WERI-Rb-1 (cell line): ENCODE measurements around the gene SCAI.
A peak's percentile ranks its signal among the peaks of the same experiment; 100 is the strongest.

ENCODE experiments used
- DNase-seq: peaks from one replicate; pipeline ENCODE4 v3.0.0-alpha.2; 2020
- H3K27ac ChIP-seq: fragments of 250-450 bp; sonication (Bioruptor Pico); 2 replicates; pipeline ENCODE4 v1.5.1; 2020; ENCODE audit warnings: mild to moderate bottlenecking, moderate library complexity
- H3K27me3 ChIP-seq: fragments of 250-450 bp; sonication (Bioruptor Pico); 2 replicates; pipeline ENCODE4 v1.5.1; 2021; ENCODE audit warnings: mild to moderate bottlenecking, low read depth, moderate library complexity; ENCODE audit not compliant: insufficient read depth, severe bottlenecking
- H3K36me3 ChIP-seq: fragments of 250-450 bp; sonication (Bioruptor Pico); 2 replicates; pipeline ENCODE4 v1.5.1; 2020; ENCODE audit warnings: mild to moderate bottlenecking, moderate library complexity
- H3K4me3 ChIP-seq: 2 replicates; pipeline ENCODE4 v1.5.1; 2011; ENCODE audit warnings: low read depth, mild to moderate bottlenecking, control low read depth, low read length
- H3K9me3 ChIP-seq: fragments of 250-450 bp; sonication (Bioruptor Pico); 2 replicates; pipeline ENCODE4 v1.5.1; 2021; ENCODE audit warnings: mild to moderate bottlenecking, moderate library complexity; ENCODE audit not compliant: severe bottlenecking
- TF ChIP-seq, protein P1 (sequence below): IDR thresholded peaks from 2 replicates; pipeline ENCODE4 v1.5.1; 2011; ENCODE audit warnings: low read depth, mild to moderate bottlenecking, control low read depth, inconsistent platforms, low read length

Gene SCAI

DNA sequence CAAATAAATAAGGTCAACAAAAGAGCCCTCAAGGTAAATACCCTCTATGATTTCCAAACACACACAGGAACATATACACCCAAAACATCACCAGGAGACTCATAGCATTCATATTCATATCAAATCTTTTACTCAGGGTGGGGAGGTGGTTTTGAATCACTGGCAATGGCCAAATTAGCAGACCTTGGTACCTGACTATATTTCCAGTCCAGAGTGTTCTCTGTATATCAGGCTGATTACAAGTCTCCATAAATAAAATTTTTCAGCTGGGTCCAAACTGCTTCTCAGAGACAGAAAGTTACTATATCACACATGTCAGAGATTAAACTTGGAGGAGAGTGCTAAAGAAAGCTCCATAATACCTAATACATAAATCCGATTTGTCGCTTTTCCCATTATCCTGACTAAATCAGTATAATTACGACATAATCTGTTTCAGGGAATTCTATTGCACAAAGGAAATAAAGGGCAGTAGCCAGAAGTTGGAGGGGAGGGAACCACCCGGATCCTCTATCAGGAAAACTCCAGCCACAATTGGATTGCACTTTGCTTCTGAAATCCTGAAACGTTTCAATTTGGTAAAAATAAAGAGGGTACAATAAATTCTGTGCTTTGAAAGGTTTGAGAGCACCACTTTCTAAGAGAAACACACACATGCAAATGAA is 195.5 kb downstream of the SCAI start:
- H3K27ac ChIP-seq = peak overlapping the region; percentile 9; the same call in 1 of the 2 replicates
- peaks cover 8% of the 10 kb centered on the region; the same call in 1 of the 2 replicates for H3K36me3 ChIP-seq
- no peaks in the 10 kb centered on the region for H3K9me3 ChIP-seq
- H3K27me3 ChIP-seq = no peaks in the 10 kb centered on the region
- TF ChIP-seq, protein P1, sequence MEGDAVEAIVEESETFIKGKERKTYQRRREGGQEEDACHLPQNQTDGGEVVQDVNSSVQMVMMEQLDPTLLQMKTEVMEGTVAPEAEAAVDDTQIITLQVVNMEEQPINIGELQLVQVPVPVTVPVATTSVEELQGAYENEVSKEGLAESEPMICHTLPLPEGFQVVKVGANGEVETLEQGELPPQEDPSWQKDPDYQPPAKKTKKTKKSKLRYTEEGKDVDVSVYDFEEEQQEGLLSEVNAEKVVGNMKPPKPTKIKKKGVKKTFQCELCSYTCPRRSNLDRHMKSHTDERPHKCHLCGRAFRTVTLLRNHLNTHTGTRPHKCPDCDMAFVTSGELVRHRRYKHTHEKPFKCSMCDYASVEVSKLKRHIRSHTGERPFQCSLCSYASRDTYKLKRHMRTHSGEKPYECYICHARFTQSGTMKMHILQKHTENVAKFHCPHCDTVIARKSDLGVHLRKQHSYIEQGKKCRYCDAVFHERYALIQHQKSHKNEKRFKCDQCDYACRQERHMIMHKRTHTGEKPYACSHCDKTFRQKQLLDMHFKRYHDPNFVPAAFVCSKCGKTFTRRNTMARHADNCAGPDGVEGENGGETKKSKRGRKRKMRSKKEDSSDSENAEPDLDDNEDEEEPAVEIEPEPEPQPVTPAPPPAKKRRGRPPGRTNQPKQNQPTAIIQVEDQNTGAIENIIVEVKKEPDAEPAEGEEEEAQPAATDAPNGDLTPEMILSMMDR = no peak
- DNase-seq = peak; percentile 29
- H3K4me3 ChIP-seq = no peak overlapping the region

DNA sequence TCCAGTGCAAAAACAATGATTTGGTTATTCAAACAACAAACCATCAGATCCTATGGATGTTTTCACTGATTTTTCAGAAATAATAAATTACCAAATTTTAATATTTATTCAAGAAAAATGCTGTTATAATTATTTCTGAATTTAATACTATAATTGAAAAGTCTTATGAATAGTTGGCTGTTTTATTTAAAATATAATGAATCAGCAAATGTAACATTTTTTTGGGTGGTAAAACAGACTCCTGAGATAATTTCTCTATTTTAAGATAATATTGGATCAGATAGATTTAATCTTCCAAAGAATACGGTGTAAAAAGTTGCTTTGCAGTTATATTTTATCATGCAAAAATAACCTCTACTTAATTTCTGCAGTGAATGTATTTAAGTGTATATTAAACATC is 197.2 kb downstream of the SCAI start:
- no peak overlapping the region for H3K4me3 ChIP-seq
- peaks cover 3% of the 10 kb centered on the region; the same call in 1 of the 2 replicates for H3K36me3 ChIP-seq
- TF ChIP-seq, protein P1 = no peak
- no peaks in the 10 kb centered on the region for H3K9me3 ChIP-seq
- H3K27ac ChIP-seq = no peak overlapping the region
- DNase-seq = no peak
- no peaks in the 10 kb centered on the region for H3K27me3 ChIP-seq

DNA sequence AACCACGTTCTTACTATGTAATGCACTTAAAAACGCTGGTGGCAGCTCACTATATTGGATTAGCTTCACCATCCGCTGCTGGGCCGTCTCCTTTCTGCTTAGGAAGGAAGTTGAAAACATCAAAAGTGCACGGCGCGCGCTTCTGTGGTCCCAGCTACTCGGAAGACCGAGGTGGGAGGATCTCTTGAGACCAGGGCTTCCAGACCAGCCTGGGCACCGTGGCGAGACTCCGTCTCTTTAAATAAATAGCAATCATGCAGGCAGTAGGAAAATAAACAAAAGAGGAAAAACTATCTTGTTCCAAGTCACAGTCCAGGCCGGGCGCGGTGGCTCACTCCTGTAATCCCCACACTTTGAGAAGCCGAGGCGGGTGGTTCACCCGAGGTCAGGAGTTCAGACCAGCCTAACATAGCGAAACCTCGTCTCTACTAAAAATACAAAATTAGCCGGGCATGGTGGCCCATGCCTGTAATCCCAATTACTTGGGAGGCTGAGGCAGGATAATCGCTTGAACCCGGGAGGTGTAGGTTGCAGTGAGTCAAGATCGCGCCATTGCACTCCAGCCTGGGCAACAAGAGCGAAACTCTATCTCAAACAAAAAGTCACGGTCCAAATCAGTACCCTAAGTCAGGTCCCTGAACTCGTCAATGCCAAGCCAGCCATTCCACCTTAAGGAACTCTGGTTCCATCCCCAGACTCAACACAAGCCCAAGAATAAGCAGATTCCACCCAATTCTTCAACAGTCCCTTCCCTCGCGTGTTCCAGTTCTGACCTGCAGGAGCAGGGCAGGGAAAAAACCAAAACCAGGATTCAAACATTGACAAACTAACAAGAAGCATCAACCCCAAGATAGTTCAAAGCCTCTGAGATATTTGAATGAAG is 201.4 kb downstream of the SCAI start:
- TF ChIP-seq, protein P1 = 0 out of 2 replicates have a peak, but pooled peaks have one; percentile 15
- DNase-seq = peak; percentile 74
- no peaks in the 10 kb centered on the region for H3K9me3 ChIP-seq

DNA sequence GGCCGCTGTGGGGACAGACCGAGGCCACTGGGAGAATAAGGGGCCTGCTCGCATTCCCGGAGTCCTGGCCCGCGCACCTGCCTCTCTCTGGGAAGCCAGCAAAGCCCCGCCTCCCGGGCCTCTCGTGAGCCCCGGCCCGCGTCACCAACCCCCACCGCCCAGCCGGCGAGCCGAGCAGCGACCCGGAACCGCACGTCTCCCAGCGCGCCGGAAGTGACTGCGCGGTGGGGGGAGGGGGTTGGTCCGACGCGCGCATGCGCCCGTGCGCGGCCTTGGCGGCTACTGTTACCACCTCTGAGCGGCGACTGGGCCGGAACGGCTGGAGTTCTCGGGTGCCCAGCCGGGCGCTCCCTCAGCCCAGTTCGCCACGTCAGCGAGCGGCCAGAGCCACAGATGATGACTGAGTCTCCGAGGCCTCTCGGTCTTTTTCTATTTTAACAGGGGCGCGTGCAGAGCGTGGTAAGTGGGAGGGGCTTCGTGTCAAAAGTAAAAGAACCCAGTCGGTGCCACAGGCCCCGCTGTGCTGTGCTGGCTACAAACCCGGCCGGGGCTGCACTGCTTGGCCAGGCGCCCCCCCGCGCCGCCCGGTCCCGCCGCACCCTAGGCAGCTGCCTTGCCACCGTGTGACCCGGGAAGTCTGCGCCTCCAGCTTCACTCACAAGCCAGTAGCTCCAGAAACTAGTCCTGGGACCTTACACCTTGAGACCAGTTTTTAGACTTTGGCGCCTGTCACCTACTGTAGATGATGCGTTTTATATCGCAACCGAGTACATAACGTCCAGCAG is 202.2 kb downstream of the SCAI start, which contains the start of gene GOLGA1:
Gene GOLGA1 (minus strand): TSS at position 190 of the 785 bp plus-strand sequence. CDS start 2,372 bp downstream, outside the sequence.
- H3K27me3 ChIP-seq = no peaks in the 10 kb centered on the region
- H3K27ac ChIP-seq = peak within 1 kb of the TSS; percentile 83
- peak; percentile 99 for DNase-seq
- TF ChIP-seq, protein P1 = no peak
- no peaks in the 10 kb centered on the region for H3K9me3 ChIP-seq
- peaks cover 3% of the 10 kb centered on the region; the same call in 1 of the 2 replicates for H3K36me3 ChIP-seq
- H3K4me3 ChIP-seq = peak within 1 kb of the TSS; percentile 92

More for the DNA sequence above, 201.4 kb downstream of the SCAI start:
- peak overlapping the region; percentile 83 for H3K27ac ChIP-seq
- peak overlapping the region; percentile 92 for H3K4me3 ChIP-seq
- H3K36me3 ChIP-seq = peaks cover 3% of the 10 kb centered on the region; the same call in 1 of the 2 replicates
- H3K27me3 ChIP-seq = no peaks in the 10 kb centered on the region

DNA sequence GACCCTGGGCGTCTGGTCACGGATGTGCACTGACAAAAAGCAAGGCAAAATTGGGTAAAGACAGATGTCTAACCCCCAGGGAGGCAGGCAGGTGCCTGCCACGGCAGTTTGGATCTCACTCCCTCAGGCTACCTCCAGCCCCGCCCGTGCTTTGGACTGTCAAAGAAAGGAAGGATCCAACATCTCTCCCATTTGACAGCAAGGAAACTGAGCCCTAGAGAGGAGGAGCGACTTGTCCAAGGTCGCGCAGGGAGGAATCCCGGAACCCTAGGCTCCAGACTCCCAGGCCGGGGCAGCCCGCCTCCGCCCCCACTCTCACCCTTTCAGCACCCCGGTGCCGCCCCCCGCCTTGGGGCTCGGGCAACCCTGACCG is 202.8 kb downstream of the SCAI start:
- TF ChIP-seq, protein P1 = no peak

More for the DNA sequence above, 202.8 kb downstream of the SCAI start:
- Histone ChIP-seq H3K36me3 (peaks cover 3% of the 10 kb centered on the region; the same call in 1 of the 2 replicates), H3K9me3 (no peaks in the 10 kb centered on the region), H3K27me3 (no peaks in the 10 kb centered on the region), H3K27ac (peak overlapping the region; percentile 83), H3K4me3 (peak overlapping the region; percentile 92)
- DNase-seq = no peak
